Measurements from ENCODE around the gene CYB561A3. TPM values are rescaled to one million over a fixed set of nuclear protein-coding genes. Genes with fewer than 3 reads are reported as not detected.

The CYB561A3 gene
- total RNA-seq, 1 experiment from 2014 or later = 34.9 TPM

DNA sequence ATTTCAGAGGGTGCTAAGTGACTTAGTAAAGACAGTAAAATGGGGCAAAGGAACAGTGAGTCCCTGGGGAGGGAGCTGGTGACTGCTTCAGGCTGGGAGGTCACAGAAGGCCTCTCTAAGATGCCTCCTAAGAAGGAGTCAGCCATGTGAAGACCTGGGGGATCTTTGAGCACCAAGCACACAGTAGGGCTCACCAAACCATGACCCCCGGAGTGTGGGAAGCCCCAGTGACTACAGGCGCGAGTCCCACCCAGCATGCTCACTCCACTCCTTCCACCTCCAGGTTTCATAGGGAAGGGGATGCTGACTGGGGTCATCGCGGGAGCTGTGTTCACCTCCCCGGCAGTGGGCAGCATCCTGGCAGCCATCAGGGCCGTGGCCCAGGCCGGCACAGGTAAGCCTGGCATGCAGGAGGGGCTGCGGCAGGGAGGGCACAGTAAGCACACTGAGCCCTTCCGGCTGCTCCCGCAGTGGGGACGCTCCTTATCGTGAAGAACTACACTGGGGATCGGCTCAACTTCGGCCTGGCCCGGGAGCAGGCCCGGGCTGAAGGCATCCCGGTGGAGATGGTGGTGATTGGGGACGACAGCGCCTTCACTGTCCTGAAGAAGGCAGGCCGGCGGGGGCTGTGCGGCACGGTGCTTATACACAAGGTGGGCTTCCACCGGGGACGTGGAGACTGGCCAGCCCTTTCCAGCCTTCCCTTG lies 22.7 kb downstream of the CYB561A3 start:
- Mint-ChIP-seq H3K9me3 (ENCODE audit: unreplicated experiment) (no peaks in the 10 kb centered on the region), H3K36me3 (ENCODE audit: insufficient read depth, unreplicated experiment) (peaks cover 8% of the 10 kb centered on the region), H3K4me3 (ENCODE audit: unreplicated experiment) (no peak overlapping the region), H3K27me3 (ENCODE audit: insufficient read depth, unreplicated experiment) (no peaks in the 10 kb centered on the region), H3K4me1 (ENCODE audit: low read depth, unreplicated experiment) (no peaks in the 10 kb centered on the region), H3K27ac (ENCODE audit: unreplicated experiment) (no peak overlapping the region)
- no peaks in the 10 kb centered on the region for H3K27me3 ChIP-seq (replicated peaks; ENCODE audit: control insufficient read depth, insufficient read depth, low read length)
- H3K4me1 ChIP-seq = peaks cover 9% of the 10 kb centered on the region
- H3K4me3 ChIP-seq (ENCODE audit: low read depth, low read length) = no peak overlapping the region
- H3K36me3 ChIP-seq (ENCODE audit: control insufficient read depth, insufficient read depth, low read length) = no peaks in the 10 kb centered on the region; the same call in none of the 2 replicates
- ChIA-PET CTCF (no interaction called here), POLR2A (no interaction called here)
- BruUV-seq (replicated peaks) = no TSS peak
- intact Hi-C loops (cut with micrococcal nuclease; ENCODE audit: unreplicated experiment) = no loop called here
- no peaks in the 10 kb centered on the region for H3K9me3 ChIP-seq
- TF ChIP-seq, protein P1, sequence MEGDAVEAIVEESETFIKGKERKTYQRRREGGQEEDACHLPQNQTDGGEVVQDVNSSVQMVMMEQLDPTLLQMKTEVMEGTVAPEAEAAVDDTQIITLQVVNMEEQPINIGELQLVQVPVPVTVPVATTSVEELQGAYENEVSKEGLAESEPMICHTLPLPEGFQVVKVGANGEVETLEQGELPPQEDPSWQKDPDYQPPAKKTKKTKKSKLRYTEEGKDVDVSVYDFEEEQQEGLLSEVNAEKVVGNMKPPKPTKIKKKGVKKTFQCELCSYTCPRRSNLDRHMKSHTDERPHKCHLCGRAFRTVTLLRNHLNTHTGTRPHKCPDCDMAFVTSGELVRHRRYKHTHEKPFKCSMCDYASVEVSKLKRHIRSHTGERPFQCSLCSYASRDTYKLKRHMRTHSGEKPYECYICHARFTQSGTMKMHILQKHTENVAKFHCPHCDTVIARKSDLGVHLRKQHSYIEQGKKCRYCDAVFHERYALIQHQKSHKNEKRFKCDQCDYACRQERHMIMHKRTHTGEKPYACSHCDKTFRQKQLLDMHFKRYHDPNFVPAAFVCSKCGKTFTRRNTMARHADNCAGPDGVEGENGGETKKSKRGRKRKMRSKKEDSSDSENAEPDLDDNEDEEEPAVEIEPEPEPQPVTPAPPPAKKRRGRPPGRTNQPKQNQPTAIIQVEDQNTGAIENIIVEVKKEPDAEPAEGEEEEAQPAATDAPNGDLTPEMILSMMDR (IDR thresholded peaks at IDR 0.05; ENCODE audit: insufficient read depth in 1 of 2, low read depth in 1 of 2, low read length in 1 of 2, severe bottlenecking in 1 of 2, unreplicated experiment in 1 of 2) = no peak
- no peak for DNase-seq

DNA sequence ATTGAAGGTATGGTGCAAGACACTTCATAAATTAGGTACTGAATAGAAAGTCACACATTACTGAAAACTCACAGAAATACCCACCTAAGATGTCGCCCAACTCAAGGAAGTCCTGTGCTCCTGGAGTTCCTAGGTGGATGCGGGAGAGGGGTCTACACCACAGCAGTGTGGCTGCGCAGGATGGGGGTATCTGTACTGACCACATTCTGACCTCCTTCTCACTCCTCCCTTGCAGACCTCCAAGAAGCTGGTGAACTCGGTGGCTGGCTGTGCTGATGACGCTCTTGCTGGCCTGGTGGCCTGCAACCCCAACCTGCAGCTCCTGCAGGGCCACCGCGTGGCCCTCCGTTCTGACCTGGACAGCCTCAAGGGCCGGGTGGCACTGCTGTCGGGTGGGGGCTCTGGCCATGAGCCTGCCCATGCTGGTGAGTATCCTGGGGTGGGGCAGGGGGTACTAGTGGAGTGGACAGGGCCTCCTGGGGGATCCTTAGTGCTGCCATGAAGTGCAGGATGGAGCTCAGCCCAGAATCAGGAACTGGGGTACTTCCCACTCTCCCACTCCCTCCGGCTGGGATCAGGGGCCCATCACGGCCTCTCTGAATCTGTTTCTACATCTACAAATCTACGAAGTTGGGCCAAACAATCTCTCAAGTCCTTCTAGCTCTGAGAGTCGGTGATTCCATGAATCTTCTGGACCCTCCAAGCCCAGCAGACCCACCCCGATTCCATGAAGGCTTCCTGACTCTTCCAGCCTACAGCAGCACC lies 23.8 kb downstream of the CYB561A3 start:
- TF ChIP-seq, protein P1 (IDR thresholded peaks at IDR 0.05; ENCODE audit: insufficient read depth in 1 of 2, low read depth in 1 of 2, low read length in 1 of 2, severe bottlenecking in 1 of 2, unreplicated experiment in 1 of 2) = no peak
- no peaks in the 10 kb centered on the region for H3K27me3 Mint-ChIP-seq (ENCODE audit: insufficient read depth, unreplicated experiment)
- BruUV-seq (replicated peaks) = no TSS peak
- H3K27me3 ChIP-seq (replicated peaks; ENCODE audit: control insufficient read depth, insufficient read depth, low read length) = no peaks in the 10 kb centered on the region
- DNase-seq = no peak
- H3K4me1 Mint-ChIP-seq (ENCODE audit: low read depth, unreplicated experiment) = no peaks in the 10 kb centered on the region
- no peak overlapping the region for H3K27ac Mint-ChIP-seq (ENCODE audit: unreplicated experiment)
- no peak overlapping the region for H3K4me3 Mint-ChIP-seq (ENCODE audit: unreplicated experiment)
- ChIA-PET CTCF (interaction anchor here (0.8 to 5.7 kb wide), 2 partner anchors 47 to 295 kb away, joined by 3 to 175 read pairs; no protein-coding TSS in a partner anchor), POLR2A (no interaction called here)
- H3K4me3 ChIP-seq (ENCODE audit: low read depth, low read length) = no peak overlapping the region
- peaks cover 13% of the 10 kb centered on the region for H3K4me1 ChIP-seq
- H3K9me3 Mint-ChIP-seq (ENCODE audit: unreplicated experiment) = no peaks in the 10 kb centered on the region
- intact Hi-C loops (cut with micrococcal nuclease; ENCODE audit: unreplicated experiment) = loop anchor here (2.0 kb wide), 1 partner anchor 55 kb away; the partner anchor contains the start of gene TMEM216
- no peaks in the 10 kb centered on the region for H3K9me3 ChIP-seq
- peaks cover 17% of the 10 kb centered on the region for H3K36me3 Mint-ChIP-seq (ENCODE audit: insufficient read depth, unreplicated experiment)
- no peaks in the 10 kb centered on the region; the same call in none of the 2 replicates for H3K36me3 ChIP-seq (ENCODE audit: control insufficient read depth, insufficient read depth, low read length)

DNA sequence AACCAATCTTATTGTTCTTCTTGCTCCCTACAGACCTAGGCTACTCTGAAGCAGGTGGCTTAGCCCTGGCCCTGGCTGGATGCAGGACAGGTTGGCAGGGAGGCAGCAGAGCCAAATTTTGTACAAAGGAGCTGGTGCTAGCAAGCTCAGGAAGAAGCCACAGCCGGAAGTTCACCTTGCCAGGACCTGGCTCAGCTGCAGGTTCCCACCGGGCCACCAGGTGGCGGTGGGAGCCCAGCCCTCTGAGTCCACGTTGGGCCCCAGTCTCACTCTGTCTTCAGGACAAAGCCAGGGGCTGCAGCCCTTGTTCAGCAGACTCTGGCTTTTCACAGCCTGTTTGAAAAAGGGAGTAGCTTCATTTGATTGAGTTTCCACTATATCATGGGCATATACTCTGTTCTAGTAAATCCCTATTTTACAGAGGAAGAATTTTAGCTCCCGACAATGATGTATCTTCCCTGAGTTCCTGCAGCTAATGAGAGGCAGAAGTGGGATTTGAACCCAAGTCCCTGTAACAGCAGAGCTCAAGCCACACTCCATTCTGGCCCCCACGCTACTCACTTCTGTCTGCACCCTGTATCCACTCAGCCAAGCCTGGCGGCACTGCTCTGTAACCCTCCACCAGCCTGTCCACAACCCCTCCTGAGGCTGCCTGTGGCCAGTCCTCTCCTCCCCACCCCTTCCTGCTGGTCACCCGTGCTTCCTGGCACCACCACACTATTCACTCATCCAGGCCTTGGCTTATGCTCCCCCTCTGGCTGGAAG lies 25.3 kb downstream of the CYB561A3 start:
- no peaks in the 10 kb centered on the region for H3K9me3 Mint-ChIP-seq (ENCODE audit: unreplicated experiment)
- intact Hi-C loops (cut with micrococcal nuclease; ENCODE audit: unreplicated experiment) = loop anchor here (1.0 to 2.0 kb wide), 2 partner anchors 49 to 56 kb away; partner anchors contain the start of gene TMEM216
- POLR2A ChIA-PET = interaction anchor here (0.6 to 1.9 kb wide), 8 partner anchors 19 to 93 kb away, joined by 3 to 21 read pairs (median 4); partner anchors contain the start of genes CYB561A3, TMEM138 and TMEM216
- no peaks in the 10 kb centered on the region for H3K27me3 ChIP-seq (replicated peaks; ENCODE audit: control insufficient read depth, insufficient read depth, low read length)
- H3K4me1 ChIP-seq = peaks cover 13% of the 10 kb centered on the region
- no TSS peak for BruUV-seq (replicated peaks)
- no peaks in the 10 kb centered on the region for H3K9me3 ChIP-seq
- H3K27me3 Mint-ChIP-seq (ENCODE audit: insufficient read depth, unreplicated experiment) = no peaks in the 10 kb centered on the region
- no peaks in the 10 kb centered on the region; the same call in none of the 2 replicates for H3K36me3 ChIP-seq (ENCODE audit: control insufficient read depth, insufficient read depth, low read length)
- peaks cover 26% of the 10 kb centered on the region for H3K36me3 Mint-ChIP-seq (ENCODE audit: insufficient read depth, unreplicated experiment)
- peaks cover 10% of the 10 kb centered on the region for H3K4me1 Mint-ChIP-seq (ENCODE audit: low read depth, unreplicated experiment)
- no peak overlapping the region for H3K27ac Mint-ChIP-seq (ENCODE audit: unreplicated experiment)
- H3K4me3 Mint-ChIP-seq (ENCODE audit: unreplicated experiment) = no peak overlapping the region
- CTCF ChIA-PET = interaction anchor here (0.5 to 5.7 kb wide), 21 partner anchors 10 to 918 kb away, joined by 3 to 175 read pairs (median 5); partner anchors contain the start of genes CPSF7, CYB561A3, SDHAF2 and TMEM138
- H3K4me3 ChIP-seq (ENCODE audit: low read depth, low read length) = no peak overlapping the region
- peak; percentile 79 to 92 for DNase-seq
- TF ChIP-seq, protein P1 (IDR thresholded peaks at IDR 0.05; ENCODE audit: insufficient read depth in 1 of 2, low read depth in 1 of 2, low read length in 1 of 2, severe bottlenecking in 1 of 2, unreplicated experiment in 1 of 2) = peak; percentile 93 to 99
